ENCODE measurements around the gene RSAD1. TPM values are rescaled to one million over a fixed set of nuclear protein-coding genes. Genes with fewer than 3 reads are reported as not detected.
A peak's percentile ranks its signal among the peaks of the same experiment; 100 is the strongest.

Gene RSAD1
- total RNA-seq, 1 donor from 2014 or later = 42.4 TPM

GRCh38 chr17:50479522-50480141 lies 972 bp downstream of the RSAD1 start:
- peak overlapping the region; percentile 93 for H3K4me3 Mint-ChIP-seq
- peaks cover 5% of the 10 kb centered on the region for H3K27me3 Mint-ChIP-seq (ENCODE audit: low read depth)
- peak; percentile 73 for TF ChIP-seq CTCF (conservative IDR thresholded peaks at IDR 0.05)
- DNase-seq (ENCODE audit: low read depth, low spot score) = peak; percentile 75
- H3K9me3 Mint-ChIP-seq = no peaks in the 10 kb centered on the region
- peak overlapping the region; percentile 92 for H3K27ac Mint-ChIP-seq (ENCODE audit: unreplicated experiment)
- H3K36me3 Mint-ChIP-seq (ENCODE audit: low read depth) = no peaks in the 10 kb centered on the region
- H3K4me1 Mint-ChIP-seq = peaks cover 23% of the 10 kb centered on the region

- peaks cover 5% of the 10 kb centered on the region for H3K27me3 Mint-ChIP-seq (ENCODE audit: low read depth)
- H3K4me3 Mint-ChIP-seq = peak overlapping the region; percentile 93
Measured at GRCh38 chr17:50480142-50480764, 1.6 kb downstream of the RSAD1 start.

GRCh38 chr17:50480854-50481490 lies 2.3 kb downstream of the RSAD1 start:
- DNase-seq (ENCODE audit: low read depth, low spot score) = no peak
- no peak overlapping the region for H3K27ac Mint-ChIP-seq (ENCODE audit: unreplicated experiment)
- peaks cover 23% of the 10 kb centered on the region for H3K4me1 Mint-ChIP-seq
- H3K27me3 Mint-ChIP-seq (ENCODE audit: low read depth) = peaks cover 5% of the 10 kb centered on the region
- no peaks in the 10 kb centered on the region for H3K9me3 Mint-ChIP-seq
- no peak overlapping the region for H3K4me3 Mint-ChIP-seq
- H3K36me3 Mint-ChIP-seq (ENCODE audit: low read depth) = no peaks in the 10 kb centered on the region
- TF ChIP-seq CTCF (conservative IDR thresholded peaks at IDR 0.05) = no peak

More at GRCh38 chr17:50480142-50480764, 1.6 kb downstream of the RSAD1 start:
- no peak for TF ChIP-seq CTCF (conservative IDR thresholded peaks at IDR 0.05)
- no peaks in the 10 kb centered on the region for H3K9me3 Mint-ChIP-seq
- H3K27ac Mint-ChIP-seq (ENCODE audit: unreplicated experiment) = no peak overlapping the region
- DNase-seq (ENCODE audit: low read depth, low spot score) = no peak
- peaks cover 23% of the 10 kb centered on the region for H3K4me1 Mint-ChIP-seq
- no peaks in the 10 kb centered on the region for H3K36me3 Mint-ChIP-seq (ENCODE audit: low read depth)

DNA sequence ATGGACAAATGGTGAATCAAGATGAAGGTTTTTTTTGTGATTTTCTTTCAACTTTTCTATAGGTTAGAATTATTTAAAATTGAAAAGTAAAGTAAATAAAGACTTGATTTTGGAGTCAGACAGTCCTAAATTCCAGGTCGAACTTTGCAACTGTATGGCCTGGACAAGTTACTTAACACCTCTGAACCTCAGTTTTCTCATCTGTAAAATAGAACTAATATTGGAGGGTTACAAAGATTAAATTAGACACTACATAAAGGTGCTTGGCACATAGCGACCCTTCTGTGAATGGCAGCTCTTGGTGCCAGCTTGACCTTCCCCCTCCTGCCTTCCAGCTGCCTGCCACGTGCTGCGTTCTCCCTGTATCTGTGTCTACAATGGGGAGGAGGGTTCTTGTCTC lies 3.0 kb downstream of the RSAD1 start:
- H3K4me3 Mint-ChIP-seq = no peak overlapping the region
- no peak for TF ChIP-seq CTCF (conservative IDR thresholded peaks at IDR 0.05)
- H3K36me3 Mint-ChIP-seq (ENCODE audit: low read depth) = no peaks in the 10 kb centered on the region
- H3K27ac Mint-ChIP-seq (ENCODE audit: unreplicated experiment) = no peak overlapping the region
- peaks cover 23% of the 10 kb centered on the region for H3K4me1 Mint-ChIP-seq
- peaks cover 5% of the 10 kb centered on the region for H3K27me3 Mint-ChIP-seq (ENCODE audit: low read depth)
- no peaks in the 10 kb centered on the region for H3K9me3 Mint-ChIP-seq
- DNase-seq (ENCODE audit: low read depth, low spot score) = no peak

DNA sequence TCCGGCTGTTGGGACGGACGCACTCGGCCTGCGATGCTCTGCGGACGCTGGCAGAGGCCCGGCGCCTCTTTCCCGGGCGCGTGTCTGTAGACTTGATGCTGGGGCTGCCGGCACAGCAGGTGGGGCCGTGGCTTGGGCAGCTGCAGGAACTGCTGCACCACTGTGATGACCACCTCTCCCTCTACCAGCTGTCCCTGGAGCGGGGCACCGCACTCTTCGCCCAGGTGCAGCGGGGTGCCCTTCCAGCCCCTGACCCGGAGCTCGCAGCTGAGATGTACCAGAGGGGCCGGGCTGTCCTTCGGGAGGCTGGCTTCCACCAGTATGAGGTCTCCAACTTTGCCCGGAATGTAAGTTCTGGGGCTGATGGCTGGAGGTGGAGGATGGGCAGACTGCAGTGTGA lies 3.5 kb downstream of the RSAD1 start:
- H3K27ac Mint-ChIP-seq (ENCODE audit: unreplicated experiment) = no peak overlapping the region
- no peak for DNase-seq (ENCODE audit: low read depth, low spot score)
- H3K4me3 Mint-ChIP-seq = peak overlapping the region; percentile 42
- TF ChIP-seq CTCF (conservative IDR thresholded peaks at IDR 0.05) = no peak
- peaks cover 5% of the 10 kb centered on the region for H3K27me3 Mint-ChIP-seq (ENCODE audit: low read depth)
- no peaks in the 10 kb centered on the region for H3K36me3 Mint-ChIP-seq (ENCODE audit: low read depth)
- H3K9me3 Mint-ChIP-seq = no peaks in the 10 kb centered on the region
- H3K4me1 Mint-ChIP-seq = peaks cover 23% of the 10 kb centered on the region

All from neural crest cell (in vitro differentiated cells).